Activated T-helper 2 cell treated with anti-CD3 and anti-CD28 coated beads, Interferon-gamma antibody, Interleukin-2, Interleukin-4, amounts not matched to agents 10 μg/mL and 5 μg/mL and 100 μg/mL, durations not matched to agents 14 hours and 24 hours and 36 hours (primary cell): Measurements from ENCODE around the gene SNX5. TPM values are rescaled to one million over a fixed set of nuclear protein-coding genes. Genes with fewer than 3 reads are reported as not detected.

Experiments
- DNase-seq: peaks from one replicate; pipeline ENCODE4 v3.0.0; 2021; ENCODE audit warnings: low spot score
- H3K27ac Mint-ChIP-seq: one replicate; pipeline ENCODE4 v1.8.0; 2021; ENCODE audit warnings: mixed read lengths
- H3K27me3 Mint-ChIP-seq: one replicate; pipeline ENCODE4 v1.8.0; 2021; ENCODE audit warnings: low read depth, mixed read lengths
- H3K36me3 Mint-ChIP-seq: one replicate; pipeline ENCODE4 v1.8.0; 2021; ENCODE audit warnings: low read depth, mixed read lengths
- H3K4me1 Mint-ChIP-seq: one replicate; pipeline ENCODE4 v1.8.0; 2021; ENCODE audit warnings: low read depth, mixed read lengths
- H3K4me3 Mint-ChIP-seq: one replicate; pipeline ENCODE4 v1.8.0; 2021; ENCODE audit warnings: low read depth, mild to moderate bottlenecking, moderate library complexity, mixed read lengths
- H3K9me3 Mint-ChIP-seq: one replicate; pipeline ENCODE4 v1.8.0; 2021; ENCODE audit warnings: mixed read lengths
- intact Hi-C: fragments of 100-400 bp; cut with micrococcal nuclease; formaldehyde crosslinking; loops from one replicate; pipeline ENCODE4 v1.15.1; 2023
- total RNA-seq: library from RNA; stranded (reverse); gene quantifications from 2 replicates; pipeline ENCODE4 v1.2.3, GENCODE V29; 2022

SNX5 gene
- total RNA-seq, 1 donor from 2014 or later: 231 TPM

GRCh38 chr20:17892189-17892938, 76.2 kb downstream of the SNX5 start:
- H3K4me1 Mint-ChIP-seq: peaks cover 32% of the 10 kb centered on the region
- intact Hi-C loops: no loop called here
- no peak overlapping the region for H3K27ac Mint-ChIP-seq
- no peak for DNase-seq
- peaks cover 28% of the 10 kb centered on the region for H3K27me3 Mint-ChIP-seq
- no peaks in the 10 kb centered on the region for H3K36me3 Mint-ChIP-seq
- peaks cover 8% of the 10 kb centered on the region for H3K9me3 Mint-ChIP-seq
- H3K4me3 Mint-ChIP-seq: no peak overlapping the region

Other genes with a start within 250 kb of the SNX5 start
- 30.0 and 33.0 TPM in 2 replicates for gene MGME1, start 224 bp upstream of the SNX5 start, total RNA-seq
- not detected in 2 replicates for gene OVOL2, start 89.1 kb upstream of the SNX5 start, total RNA-seq
- 15.3 and 16.5 TPM in 2 replicates for gene KAT14, start 169.1 kb upstream of the SNX5 start, total RNA-seq
- gene PET117, start 169.1 kb upstream of the SNX5 start, total RNA-seq: 15.7 and 17.0 TPM in 2 replicates